ENCODE data around the gene PRRC2A. TPM values are rescaled to one million over a fixed set of nuclear protein-coding genes. Genes with fewer than 3 reads are reported as not detected.

The PRRC2A gene
- polyA plus RNA-seq, 1 donor (not counting 4 experiments of a cell fraction or from before 2014, with no cell fraction given), result 20.5 TPM

DNA sequence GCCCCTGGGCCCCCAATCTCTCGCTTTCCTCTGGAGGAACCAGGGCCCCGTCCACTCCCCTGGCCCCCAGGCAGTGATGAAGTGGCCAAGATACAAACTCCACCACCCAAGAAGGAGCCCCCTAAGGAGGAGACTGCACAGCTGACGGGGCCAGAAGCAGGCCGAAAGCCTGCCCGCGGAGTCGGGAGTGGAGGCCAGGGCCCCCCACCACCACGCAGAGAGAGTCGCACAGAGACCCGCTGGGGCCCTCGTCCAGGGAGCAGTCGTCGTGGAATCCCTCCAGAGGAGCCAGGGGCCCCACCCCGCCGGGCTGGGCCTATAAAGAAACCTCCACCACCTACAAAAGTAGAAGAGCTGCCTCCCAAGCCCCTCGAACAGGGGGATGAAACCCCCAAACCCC is 10.7 kb downstream of the PRRC2A start:
- dilution Hi-C loops (cut with MboI; ENCODE audit: extremely low pct_ligation_motif_present, low sequenced_read_pairs), result no loop called here
- Histone ChIP-seq H3K36me3 (ENCODE audit: control insufficient read depth in 2 of 2, extremely low read depth in 1 of 2, insufficient read depth in 2 of 2, low read length in 2 of 2) (peaks cover 83 to 90% of the 10 kb centered on the region in 2 experiments), H3K9me1 (ENCODE audit: control insufficient read depth, extremely low read depth, insufficient read depth, low read length) (no peaks in the 10 kb centered on the region), H3K27me3 (ENCODE audit: control insufficient read depth, extremely low read depth, insufficient read depth, low read length) (no peaks in the 10 kb centered on the region), H2AFZ (ENCODE audit: control insufficient read depth, low read length) (no peak overlapping the region), H4K20me1 (ENCODE audit: control insufficient read depth, extremely low read depth, insufficient read depth, low read length) (peaks cover 11% of the 10 kb centered on the region), H3K27ac (ENCODE audit: control insufficient read depth, insufficient read depth, low read length) (no peak overlapping the region), H3K79me2 (ENCODE audit: control insufficient read depth, insufficient read depth, low read length) (peaks cover 49% of the 10 kb centered on the region), H3K9ac (ENCODE audit: control insufficient read depth, extremely low read depth, insufficient read depth, low read length) (no peak overlapping the region), H3K4me2 (ENCODE audit: control insufficient read depth, extremely low read depth, insufficient read depth, low read depth, low read length) (no peak overlapping the region), H3K4me3 (ENCODE audit: control insufficient read depth in 2 of 3, extremely low read depth in 1 of 3, insufficient read depth in 2 of 3, low read depth in 1 of 3, low read length in 3 of 3) (no peak overlapping the region), H3K4me1 (ENCODE audit: control insufficient read depth, extremely low read depth, insufficient read depth, low read length) (no peaks in the 10 kb centered on the region), H3K9me3 (ENCODE audit: control insufficient read depth, low read depth, low read length) (no peaks in the 10 kb centered on the region)
- no peak for TF ChIP-seq EZH2 (IDR thresholded peaks at IDR 0.05; ENCODE audit: low read length)
- TF ChIP-seq, protein P1, sequence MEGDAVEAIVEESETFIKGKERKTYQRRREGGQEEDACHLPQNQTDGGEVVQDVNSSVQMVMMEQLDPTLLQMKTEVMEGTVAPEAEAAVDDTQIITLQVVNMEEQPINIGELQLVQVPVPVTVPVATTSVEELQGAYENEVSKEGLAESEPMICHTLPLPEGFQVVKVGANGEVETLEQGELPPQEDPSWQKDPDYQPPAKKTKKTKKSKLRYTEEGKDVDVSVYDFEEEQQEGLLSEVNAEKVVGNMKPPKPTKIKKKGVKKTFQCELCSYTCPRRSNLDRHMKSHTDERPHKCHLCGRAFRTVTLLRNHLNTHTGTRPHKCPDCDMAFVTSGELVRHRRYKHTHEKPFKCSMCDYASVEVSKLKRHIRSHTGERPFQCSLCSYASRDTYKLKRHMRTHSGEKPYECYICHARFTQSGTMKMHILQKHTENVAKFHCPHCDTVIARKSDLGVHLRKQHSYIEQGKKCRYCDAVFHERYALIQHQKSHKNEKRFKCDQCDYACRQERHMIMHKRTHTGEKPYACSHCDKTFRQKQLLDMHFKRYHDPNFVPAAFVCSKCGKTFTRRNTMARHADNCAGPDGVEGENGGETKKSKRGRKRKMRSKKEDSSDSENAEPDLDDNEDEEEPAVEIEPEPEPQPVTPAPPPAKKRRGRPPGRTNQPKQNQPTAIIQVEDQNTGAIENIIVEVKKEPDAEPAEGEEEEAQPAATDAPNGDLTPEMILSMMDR (optimal IDR thresholded peaks at IDR 0.05 in 1 of 3, IDR thresholded peaks at IDR 0.05 in 1 of 3, conservative IDR thresholded peaks at IDR 0.05 in 1 of 3; ENCODE audit: extremely low read depth in 1 of 3, insufficient read depth in 2 of 3, low read length in 3 of 3), result no peak
- DNase-seq (ENCODE audit: low read depth, low spot score), result no peak
- FAIRE-seq, result no peak

DNA sequence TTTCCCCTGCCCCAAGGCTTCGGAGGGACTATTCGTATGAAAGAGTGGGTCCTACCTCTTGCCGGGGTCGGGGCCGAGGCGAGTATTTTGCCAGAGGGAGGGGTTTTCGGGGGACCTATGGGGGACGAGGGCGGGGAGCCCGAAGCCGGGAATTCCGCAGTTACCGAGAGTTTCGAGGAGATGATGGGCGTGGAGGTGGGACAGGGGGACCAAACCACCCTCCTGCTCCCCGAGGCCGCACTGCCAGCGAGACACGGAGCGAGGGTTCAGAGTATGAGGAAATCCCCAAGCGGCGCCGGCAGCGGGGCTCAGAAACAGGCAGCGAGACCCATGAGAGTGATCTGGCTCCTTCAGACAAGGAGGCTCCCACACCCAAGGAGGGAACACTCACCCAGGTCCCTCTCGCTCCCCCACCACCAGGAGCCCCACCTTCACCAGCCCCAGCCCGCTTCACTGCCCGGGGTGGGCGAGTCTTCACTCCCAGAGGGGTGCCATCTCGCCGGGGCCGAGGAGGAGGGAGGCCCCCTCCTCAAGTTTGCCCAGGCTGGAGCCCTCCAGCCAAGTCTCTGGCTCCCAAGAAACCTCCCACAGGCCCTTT is 11.3 kb downstream of the PRRC2A start:
- H3K4me3 ChIP-seq (ENCODE audit: control insufficient read depth in 2 of 3, extremely low read depth in 1 of 3, insufficient read depth in 2 of 3, low read depth in 1 of 3, low read length in 3 of 3), result no peak overlapping the region
- H2AFZ ChIP-seq (ENCODE audit: control insufficient read depth, low read length), result no peak overlapping the region
- no peaks in the 10 kb centered on the region for H3K9me1 ChIP-seq (ENCODE audit: control insufficient read depth, extremely low read depth, insufficient read depth, low read length)
- no peak for DNase-seq (ENCODE audit: low read depth, low spot score)
- H3K4me2 ChIP-seq (ENCODE audit: control insufficient read depth, extremely low read depth, insufficient read depth, low read depth, low read length), result no peak overlapping the region
- H4K20me1 ChIP-seq (ENCODE audit: control insufficient read depth, extremely low read depth, insufficient read depth, low read length), result peaks cover 11% of the 10 kb centered on the region
- peaks cover 79 to 90% of the 10 kb centered on the region in 2 experiments for H3K36me3 ChIP-seq (ENCODE audit: control insufficient read depth in 2 of 2, extremely low read depth in 1 of 2, insufficient read depth in 2 of 2, low read length in 2 of 2)
- no peaks in the 10 kb centered on the region for H3K9me3 ChIP-seq (ENCODE audit: control insufficient read depth, low read depth, low read length)
- H3K27ac ChIP-seq (ENCODE audit: control insufficient read depth, insufficient read depth, low read length), result no peak overlapping the region
- no peak for TF ChIP-seq EZH2 (IDR thresholded peaks at IDR 0.05; ENCODE audit: low read length)
- TF ChIP-seq, protein P1 (optimal IDR thresholded peaks at IDR 0.05 in 1 of 3, IDR thresholded peaks at IDR 0.05 in 1 of 3, conservative IDR thresholded peaks at IDR 0.05 in 1 of 3; ENCODE audit: extremely low read depth in 1 of 3, insufficient read depth in 2 of 3, low read length in 3 of 3), result no peak
- dilution Hi-C loops (cut with MboI; ENCODE audit: extremely low pct_ligation_motif_present, low sequenced_read_pairs), result no loop called here
- no peaks in the 10 kb centered on the region for H3K27me3 ChIP-seq (ENCODE audit: control insufficient read depth, extremely low read depth, insufficient read depth, low read length)
- H3K79me2 ChIP-seq (ENCODE audit: control insufficient read depth, insufficient read depth, low read length), result peaks cover 44% of the 10 kb centered on the region
- no peak for FAIRE-seq
- H3K9ac ChIP-seq (ENCODE audit: control insufficient read depth, extremely low read depth, insufficient read depth, low read length), result no peak overlapping the region
- H3K4me1 ChIP-seq (ENCODE audit: control insufficient read depth, extremely low read depth, insufficient read depth, low read length), result no peaks in the 10 kb centered on the region
